GM21515 (cell line): ENCODE results near the gene ACADM.
"Not testable (repeated sequence)": the region's sequence is repeated elsewhere in the genome, so short reads cannot be mapped to it uniquely, and the experiment has no call there.

Source experiments
- ATAC-seq: cut with Tn5 transposase; IDR thresholded peaks from one replicate; pipeline ENCODE4 v1.9.1; 2021; ENCODE audit not compliant: unreplicated experiment

The ACADM gene

GRCh38 chr1:75724472-75725022 is at the start of gene ACADM:
ACADM (plus strand) TSS chr1:75724709; CDS start chr1:75724788, 79 bp downstream.
- peak; percentile 91 for ATAC-seq

DNA sequence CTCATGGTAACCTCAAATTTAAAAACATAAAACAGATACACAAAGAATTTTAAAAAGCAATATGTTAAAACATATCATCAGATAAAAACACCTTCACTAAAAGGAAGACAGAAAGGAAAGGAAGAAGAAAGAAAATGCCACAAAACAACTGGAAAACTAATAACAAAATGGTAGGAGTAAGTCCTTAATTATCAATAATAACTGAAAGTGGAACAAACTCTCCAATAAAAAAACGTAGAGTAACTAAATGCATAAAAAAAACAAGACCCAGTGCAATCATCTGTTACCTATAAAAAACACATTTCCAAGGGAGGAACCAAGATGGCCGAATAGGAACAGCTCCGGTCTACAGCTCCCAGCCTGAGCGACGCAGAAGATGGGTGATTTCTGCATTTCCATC is 47.1 kb upstream of the ACADM start:
- ATAC-seq: no peak

- not testable (repeated sequence) for ATAC-seq
These were observed 46.5 kb upstream of the ACADM start for GRCh38 chr1:75677964-75678363.

DNA sequence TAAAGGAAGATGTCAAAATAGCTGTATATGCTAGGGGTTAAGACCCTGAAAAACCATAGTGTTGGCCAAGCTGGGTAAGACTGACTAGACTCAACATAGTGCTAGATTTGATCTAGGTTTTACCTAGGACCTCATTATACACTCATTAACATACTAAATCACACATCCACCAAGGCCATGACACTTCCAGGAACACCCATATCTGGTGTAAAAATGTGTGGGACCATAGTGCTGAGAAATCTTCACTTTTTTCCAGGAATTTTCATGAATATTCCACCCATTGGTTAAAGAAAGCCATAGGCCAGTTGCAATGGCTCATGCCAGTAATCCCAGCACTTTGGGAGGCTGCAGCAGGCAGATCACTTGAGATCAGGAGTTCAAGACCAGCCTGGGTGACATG is 34.0 kb upstream of the ACADM start:
- ATAC-seq: no peak

GRCh38 chr1:75693551-75693950 is 31.0 kb upstream of the ACADM start:
- ATAC-seq: no peak

GRCh38 chr1:75696000-75696399 is 28.5 kb upstream of the ACADM start:
- ATAC-seq: no peak

DNA sequence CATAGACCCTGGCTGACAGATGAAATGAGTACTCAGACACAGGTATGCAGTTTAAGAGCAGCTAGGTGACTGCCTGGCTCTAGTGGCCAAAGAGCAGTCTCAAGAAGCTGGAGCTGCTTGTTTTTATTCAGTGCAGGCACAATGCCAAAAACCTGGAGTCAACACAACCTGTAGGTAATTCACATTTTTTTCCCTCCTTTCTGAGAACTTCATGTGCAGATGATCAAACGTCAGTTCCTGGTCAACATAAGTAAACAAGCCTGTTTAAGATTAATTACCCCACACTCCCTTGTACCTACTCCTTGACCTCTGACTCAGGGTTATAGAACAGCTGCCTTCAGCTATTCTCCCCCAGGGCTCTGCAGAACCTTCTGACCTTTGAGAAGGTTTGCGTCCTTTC is 17.3 kb upstream of the ACADM start:
- no peak for ATAC-seq

- no peak for ATAC-seq
These were observed 15.6 kb upstream of the ACADM start for GRCh38 chr1:75708910-75709309.

- no peak for ATAC-seq
These were observed 13.7 kb upstream of the ACADM start for GRCh38 chr1:75710832-75711231.

- no peak for ATAC-seq
These were observed 12.7 kb upstream of the ACADM start for GRCh38 chr1:75711846-75712245.

GRCh38 chr1:75712306-75712705 is 12.2 kb upstream of the ACADM start:
- ATAC-seq: no peak

GRCh38 chr1:75719810-75720209 is 4.7 kb upstream of the ACADM start:
- no peak for ATAC-seq

- ATAC-seq: no peak
These were observed 4.2 kb upstream of the ACADM start for GRCh38 chr1:75720325-75720724.

DNA sequence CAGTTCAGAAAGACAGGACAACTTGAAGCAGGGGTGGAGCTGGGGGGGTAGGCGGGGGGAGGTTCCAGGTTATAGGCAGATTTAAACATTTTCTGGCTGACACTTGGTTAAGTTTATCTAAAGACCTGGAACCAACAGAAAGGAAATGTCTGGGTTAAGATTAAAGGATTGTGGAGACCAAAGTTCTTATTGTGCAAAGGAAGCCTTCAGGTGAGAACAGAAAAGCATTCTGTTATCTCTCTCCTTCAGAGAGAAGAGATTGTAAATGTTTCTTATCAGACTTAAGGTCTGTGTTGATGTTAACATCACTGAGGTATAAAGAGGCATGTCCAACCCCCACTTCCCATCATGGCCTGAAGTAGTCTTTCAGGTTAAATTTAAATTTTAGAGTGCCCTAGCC is 3.7 kb upstream of the ACADM start:
- ATAC-seq: no peak

- not testable (repeated sequence) for ATAC-seq
These were observed 2.3 kb upstream of the ACADM start for GRCh38 chr1:75722246-75722645.

- ATAC-seq: no peak
These were observed 1.5 kb upstream of the ACADM start for GRCh38 chr1:75722966-75723365.

DNA sequence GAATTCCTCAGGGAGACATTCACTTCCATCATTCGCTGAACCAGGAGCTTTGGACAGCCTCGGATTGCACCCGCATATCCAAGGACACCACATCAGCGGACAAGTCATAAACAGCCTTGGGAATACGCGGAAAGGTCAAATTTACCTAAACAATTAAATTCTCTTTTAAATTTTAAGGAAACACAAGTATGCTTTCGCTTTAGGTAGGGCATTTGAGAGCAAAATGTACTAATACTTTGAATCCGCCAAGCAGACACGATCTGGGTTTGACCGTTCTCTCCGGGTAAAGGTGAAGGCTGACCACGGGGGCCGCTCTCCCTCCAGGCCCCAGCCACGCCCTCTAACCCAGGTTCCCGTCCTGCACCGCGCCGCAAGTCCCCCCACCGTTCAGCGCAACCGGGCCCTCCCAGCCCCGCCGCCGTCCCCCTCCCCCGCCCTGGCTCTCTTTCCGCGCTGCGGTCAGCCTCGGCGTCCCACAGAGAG is 479 bp upstream of the ACADM start:
- ATAC-seq: peak; percentile 66

DNA sequence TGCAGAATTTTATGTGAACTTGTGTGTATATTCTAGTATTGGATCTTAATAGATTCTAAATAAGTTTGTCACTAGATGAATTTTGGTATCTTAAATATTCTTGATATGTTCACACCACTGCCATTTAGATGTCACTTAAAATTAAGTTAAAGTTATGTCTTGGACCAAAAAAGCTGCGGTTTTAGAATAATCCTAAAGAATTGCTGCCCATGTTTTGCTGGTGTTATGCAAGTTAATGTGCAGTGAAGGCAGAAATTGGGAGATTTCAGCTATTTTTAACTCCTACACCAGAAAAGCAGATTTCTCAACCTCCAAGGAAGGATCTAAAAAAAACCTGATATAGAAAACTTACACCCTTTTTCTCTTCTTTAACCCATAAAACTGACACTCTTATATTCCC is 757 bp downstream of the ACADM start:
- no peak for ATAC-seq

DNA sequence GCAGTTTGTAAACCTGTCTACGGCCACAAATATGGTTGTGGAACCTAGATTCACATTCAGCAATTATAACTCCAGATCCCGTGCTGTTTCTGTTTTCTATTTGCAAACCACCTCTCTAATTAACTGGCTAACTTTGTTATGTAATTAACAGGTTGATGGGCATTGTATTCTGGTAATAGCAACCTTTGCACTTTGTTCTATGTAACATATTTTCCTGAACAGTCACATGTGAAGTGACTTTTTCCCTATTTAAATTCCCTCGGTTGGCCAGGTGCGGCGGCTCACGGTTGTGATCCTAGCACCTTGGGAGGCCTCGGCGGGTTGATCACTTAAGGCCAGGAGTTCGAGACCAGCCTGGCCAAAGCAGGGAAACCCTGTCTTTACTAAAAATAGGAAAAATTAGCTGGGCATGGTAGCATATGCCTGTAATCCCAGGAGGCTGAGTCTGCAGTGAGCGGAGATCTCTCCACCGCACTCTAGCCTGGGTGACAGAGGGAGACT is 1.4 kb downstream of the ACADM start:
- ATAC-seq: no peak

GRCh38 chr1:75727571-75727970 is 3.1 kb downstream of the ACADM start:
- no peak for ATAC-seq

- ATAC-seq: no peak
These were observed 5.9 kb downstream of the ACADM start for GRCh38 chr1:75730432-75730831.

- no peak for ATAC-seq
These were observed 7.4 kb downstream of the ACADM start for GRCh38 chr1:75731881-75732280.

GRCh38 chr1:75732703-75733102 is 8.2 kb downstream of the ACADM start:
- ATAC-seq: no peak
